Adipocyte (in vitro differentiated cells): ENCODE results near the gene TBC1D20.
"Not testable (repeated sequence)": the region's sequence is repeated elsewhere in the genome, so short reads cannot be mapped to it uniquely, and the experiment has no call there.

Experiments used
- DNase-seq: peaks from one replicate; pipeline ENCODE4 v3.0.0-alpha.2; 2015; ENCODE audit warnings: low read depth
- H3K27me3 ChIP-seq: replicated peaks from 2 replicates; pipeline ENCODE4 v1.7.0; 2013; ENCODE audit warnings: mild to moderate bottlenecking, low read length, moderate library complexity; ENCODE audit not compliant: control insufficient read depth, insufficient read depth
- H3K36me3 ChIP-seq: 2 replicates; pipeline ENCODE4 v1.7.0; 2013; ENCODE audit warnings: low read length, mild to moderate bottlenecking, moderate library complexity; ENCODE audit not compliant: control insufficient read depth, insufficient read depth, severe bottlenecking
- H3K4me1 ChIP-seq: 2 replicates; pipeline ENCODE4 v1.7.0; 2013; ENCODE audit warnings: mild to moderate bottlenecking, low read length, moderate library complexity; ENCODE audit not compliant: control insufficient read depth, insufficient read depth
- H3K4me3 ChIP-seq: 2 replicates; pipeline ENCODE4 v1.7.0; 2013; ENCODE audit warnings: mild to moderate bottlenecking, low read length, moderate library complexity
- H3K9ac ChIP-seq: 2 replicates; pipeline ENCODE4 v1.7.0; 2013; ENCODE audit warnings: mild to moderate bottlenecking, low read length, moderate library complexity
- H3K9me3 ChIP-seq: 2 replicates; pipeline ENCODE4 v1.7.0; 2013; ENCODE audit warnings: mild to moderate bottlenecking, low read length, moderate library complexity; ENCODE audit not compliant: control insufficient read depth

The TBC1D20 gene

GRCh38 chr20:391041-391711, 71.2 kb downstream of the TBC1D20 start:
- Histone ChIP-seq H3K36me3 (peaks cover 85% of the 10 kb centered on the region), H3K4me1 (no peaks in the 10 kb centered on the region), H3K4me3 (no peak overlapping the region), H3K27me3 (no peaks in the 10 kb centered on the region), H3K9me3 (no peaks in the 10 kb centered on the region), H3K9ac (no peak overlapping the region)
- DNase-seq: no peak

DNA sequence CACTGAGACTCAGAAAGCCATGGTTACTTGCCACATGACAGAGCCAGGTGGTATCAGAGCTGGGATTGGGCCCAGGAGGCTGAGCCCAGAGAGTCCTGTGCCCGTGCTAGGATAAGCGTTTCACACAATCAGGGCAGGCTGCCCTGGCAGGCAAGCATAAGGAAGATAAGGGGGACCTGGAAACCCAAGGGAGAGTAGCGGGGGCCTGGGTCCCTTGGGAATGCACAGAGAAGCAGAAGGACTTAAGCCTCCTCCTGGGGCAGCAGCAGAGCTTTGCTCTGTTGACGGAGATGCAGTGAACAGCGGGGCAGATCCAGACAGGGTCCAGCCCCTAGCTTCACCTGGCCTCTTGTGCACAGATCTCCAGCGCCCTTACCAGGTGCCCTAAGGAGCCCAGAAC, 73.1 kb downstream of the TBC1D20 start:
- Histone ChIP-seq H3K9me3 (no peaks in the 10 kb centered on the region), H3K9ac (no peak overlapping the region), H3K4me1 (no peaks in the 10 kb centered on the region), H3K27me3 (no peaks in the 10 kb centered on the region), H3K4me3 (no peak overlapping the region), H3K36me3 (peaks cover 65% of the 10 kb centered on the region)
- no peak for DNase-seq

- no peak overlapping the region for H3K4me3 ChIP-seq
- peaks cover 59% of the 10 kb centered on the region for H3K36me3 ChIP-seq
- no peaks in the 10 kb centered on the region for H3K4me1 ChIP-seq
- no peak overlapping the region for H3K9ac ChIP-seq
- H3K9me3 ChIP-seq: no peaks in the 10 kb centered on the region
- no peak for DNase-seq
- no peaks in the 10 kb centered on the region for H3K27me3 ChIP-seq
These were observed 74.0 kb downstream of the TBC1D20 start for GRCh38 chr20:388034-388994.

DNA sequence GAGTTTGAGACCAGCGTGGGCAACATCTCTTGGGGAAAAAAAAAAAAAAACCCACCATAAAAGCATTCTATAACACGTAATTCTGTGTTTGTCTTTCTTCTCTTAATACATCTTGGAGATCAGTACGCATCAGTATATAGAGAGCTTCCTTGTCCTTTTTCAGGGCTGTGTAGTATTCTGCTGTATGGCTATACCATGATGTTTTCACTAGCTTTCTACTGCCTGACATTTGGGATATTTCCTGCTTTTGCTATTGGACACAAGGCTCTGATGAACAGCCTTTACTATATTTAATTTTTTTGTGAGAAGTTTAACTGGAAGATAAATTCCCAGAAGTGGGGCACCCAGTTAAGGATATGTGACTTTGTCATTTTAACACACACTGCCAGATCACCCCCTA, 74.8 kb downstream of the TBC1D20 start:
- Histone ChIP-seq H3K9me3 (no peaks in the 10 kb centered on the region), H3K36me3 (peaks cover 51% of the 10 kb centered on the region), H3K4me1 (no peaks in the 10 kb centered on the region), H3K27me3 (no peaks in the 10 kb centered on the region), H3K9ac (no peak overlapping the region), H3K4me3 (no peak overlapping the region)
- DNase-seq: no peak

- not testable (repeated sequence) for H3K27me3 ChIP-seq, H3K4me1 ChIP-seq, H3K4me3 ChIP-seq, H3K9ac ChIP-seq, DNase-seq, H3K9me3 ChIP-seq
- H3K36me3 ChIP-seq: peaks cover 43% of the 10 kb centered on the region
These were observed 75.7 kb downstream of the TBC1D20 start for GRCh38 chr20:386634-387033.
